Endothelial cell of umbilical vein (primary cell): ENCODE measurements around the gene ZDHHC14. TPM values are rescaled to one million over a fixed set of nuclear protein-coding genes. Genes with fewer than 3 reads are reported as not detected.
A peak's percentile ranks its signal among the peaks of the same experiment; 100 is the strongest.

ENCODE experiments used
- BruUV-seq: library from RNA; stranded (reverse); fragments of 400-500 nt; replicated peaks from 2 replicates; lab custom pipeline; 2021; lab: Mats Ljungman, UMichigan
- CTCF ChIA-PET: fragments of 300-600, 350-600 bp; sonication (Branson Sonifier 250); formaldehyde crosslinking; loops from one replicate; lab custom pipeline; 2021; ENCODE audit warnings: antibody characterized with exemption, inconsistent platforms; lab: Charles Lee
- POLR2A ChIA-PET: fragments of 300-600, 350-600 bp; sonication (Branson Sonifier 250); formaldehyde crosslinking; loops from one replicate; lab custom pipeline; 2021; ENCODE audit warnings: antibody characterized with exemption, inconsistent platforms; lab: Charles Lee
- DNase-seq: peaks from one replicate; pipeline ENCODE4 v3.0.0-alpha.2; 2011; ENCODE audit warnings: low read depth, low spot score
- FAIRE-seq: peaks from 2 replicates; lab custom pipeline; 2011; peaks lifted over from hg19 to GRCh38; lab: Jason Lieb, UNC
- H2AFZ ChIP-seq: 2 replicates; pipeline ENCODE4 v1.6.0; 2012; ENCODE audit warnings: low read depth, low read length, control low read depth, inconsistent platforms
- H3K27ac ChIP-seq: 2 replicates; pipeline ENCODE4 v1.5.1; 2011; ENCODE audit warnings: low read depth, mild to moderate bottlenecking, control low read depth, low read length, moderate library complexity; ENCODE audit not compliant: insufficient read depth
- H3K27me3 ChIP-seq, 2 experiments: 2 replicates each; pipeline versions ENCODE4 v1.6.0 to v1.6.1; 2011; ENCODE audit warnings: low read length in 2 of 2, mixed read lengths in 1 of 2; ENCODE audit not compliant: control insufficient read depth in 2 of 2, insufficient read depth in 2 of 2
- H3K36me3 ChIP-seq, 2 experiments: 2 replicates in 1 of 2; 3 replicates in 1 of 2; pipeline ENCODE4 v1.5.1; 2011; ENCODE audit warnings: low read length in 2 of 2, mild to moderate bottlenecking in 1 of 2, moderate library complexity in 1 of 2; ENCODE audit not compliant: control insufficient read depth in 2 of 2, insufficient read depth in 2 of 2; ENCODE audit errors: extremely low read depth in 1 of 2
- H3K4me1 ChIP-seq: 3 replicates; pipeline ENCODE4 v1.5.1; 2011; ENCODE audit warnings: mild to moderate bottlenecking, low read length; ENCODE audit not compliant: control insufficient read depth, insufficient read depth; ENCODE audit errors: extremely low read depth
- H3K4me2 ChIP-seq: 2 replicates; pipeline ENCODE4 v1.6.1; 2011; ENCODE audit warnings: low read length, control low read depth, mixed read lengths; ENCODE audit not compliant: insufficient read depth
- H3K4me3 ChIP-seq, 3 experiments: fragments of 200-600 bp in 1 of 3; sonication (generic), shearing (Covaris generic) in 1 of 3; replicated peaks in 1 of 3; 2 replicates each; pipeline ENCODE4 v1.5.1; 2011 to 2016; ENCODE audit warnings: control low read depth in 3 of 3, low read length in 3 of 3, mild to moderate bottlenecking in 2 of 3, inconsistent platforms in 1 of 3, low read depth in 1 of 3, moderate library complexity in 1 of 3; ENCODE audit not compliant: insufficient read depth in 1 of 3
- H3K79me2 ChIP-seq: 2 replicates; pipeline ENCODE4 v1.6.0; 2012; ENCODE audit warnings: low read length, inconsistent platforms; ENCODE audit not compliant: control insufficient read depth, insufficient read depth
- H3K9ac ChIP-seq: replicated peaks from 2 replicates; pipeline ENCODE3; 2011; ENCODE audit warnings: low read length, control low read depth; ENCODE audit not compliant: insufficient read depth; ENCODE audit errors: extremely low read depth
- H3K9me1 ChIP-seq: replicated peaks from 3 replicates; pipeline ENCODE4 v1.6.0; 2011; ENCODE audit warnings: mild to moderate bottlenecking, low read length; ENCODE audit not compliant: control insufficient read depth, insufficient read depth; ENCODE audit errors: extremely low read depth
- H3K9me3 ChIP-seq: replicated peaks from 2 replicates; pipeline ENCODE4 v1.5.1; 2012; ENCODE audit warnings: low read length, inconsistent platforms; ENCODE audit not compliant: control insufficient read depth, insufficient read depth
- H4K20me1 ChIP-seq: replicated peaks from 2 replicates; pipeline ENCODE3; 2011; ENCODE audit warnings: mild to moderate bottlenecking, low read length; ENCODE audit not compliant: control insufficient read depth, insufficient read depth; ENCODE audit errors: extremely low read depth
- CTCF ChIP-seq, 2 donors: IDR thresholded peaks; 1 replicate in 1 of 2; 2 replicates in 1 of 2; pipeline ENCODE4 v1.5.1; 2011; ENCODE audit warnings: low read length in 2 of 2, mild to moderate bottlenecking in 2 of 2, moderate library complexity in 2 of 2, control low read depth in 1 of 2, inconsistent platforms in 1 of 2, low read depth in 1 of 2; ENCODE audit not compliant: insufficient read depth in 1 of 2; ENCODE audit errors: extremely low read depth in 1 of 2
- EZH2 ChIP-seq: IDR thresholded peaks from 2 replicates; pipeline ENCODE4 v1.6.1; 2012; ENCODE audit warnings: borderline replicate concordance, low read depth, mild to moderate bottlenecking, moderate library complexity, low read length, inconsistent platforms; ENCODE audit not compliant: severe bottlenecking
- FOS ChIP-seq: IDR thresholded peaks from 2 replicates; pipeline ENCODE4 v1.6.1; 2011; ENCODE audit warnings: mild to moderate bottlenecking, low read length, moderate library complexity, borderline replicate concordance; ENCODE audit not compliant: insufficient read depth
- GATA2 ChIP-seq: IDR thresholded peaks from 2 replicates; pipeline ENCODE4 v1.7.0; 2011; ENCODE audit warnings: low read depth, mild to moderate bottlenecking, moderate library complexity, mixed read lengths, low read length; ENCODE audit not compliant: insufficient read length, insufficient read depth
- JUN ChIP-seq: IDR thresholded peaks from 2 replicates; pipeline ENCODE4 v1.6.1; 2011; ENCODE audit warnings: borderline replicate concordance, low read depth; ENCODE audit not compliant: insufficient read length, insufficient read depth
- MAX ChIP-seq: IDR thresholded peaks from 2 replicates; pipeline ENCODE4 v1.6.1; 2011; ENCODE audit not compliant: insufficient read depth, insufficient read length
- MYC ChIP-seq: IDR thresholded peaks from one replicate; pipeline ENCODE4 v1.6.1; 2011; ENCODE audit warnings: mild to moderate bottlenecking, low read depth, low read length
- POLR2A ChIP-seq: IDR thresholded peaks from 2 replicates; pipeline ENCODE4 v1.6.1; 2012; ENCODE audit warnings: low read depth, mild to moderate bottlenecking, control low read depth, low read length
- POLR2AphosphoS5 ChIP-seq: IDR thresholded peaks from 2 replicates; pipeline ENCODE4 v1.6.1; 2012; ENCODE audit warnings: low read depth, mild to moderate bottlenecking, control low read depth, low read length, moderate library complexity; ENCODE audit not compliant: insufficient read depth
- dilution Hi-C: fragments of 300-500 bp; cut with MboI; formaldehyde crosslinking; loops from one replicate; pipeline ENCODE4 v1.15.0; 2019; ENCODE audit warnings: low sequenced_read_pairs; ENCODE audit not compliant: extremely low pct_ligation_motif_present
- intact Hi-C: fragments of 100-400 bp; cut with micrococcal nuclease; formaldehyde crosslinking; loops from one replicate; pipeline ENCODE4 v1.10.0; 2022
- polyA plus RNA-seq, 4 experiments: library from polyadenylated mRNA; depleted of rRNA in 3 of 4; stranded (reverse) in 3 of 4; unstranded in 1 of 4; fragments of >200 nt; gene quantifications; 2 replicates each; pipeline versions ENCODE4 v1.2.1 to v1.2.3, GENCODE V29; 2011 to 2012; ENCODE audit warnings: missing spikeins in 1 of 4
- total RNA-seq: library from RNA; stranded (reverse); gene quantifications from 2 replicates; pipeline ENCODE4 v1.2.3, GENCODE V29; 2021

Gene ZDHHC14
- total and polyA plus RNA-seq, 2 donors (not counting 3 experiments of a cell fraction or from before 2014, with no cell fraction given) = 23.0 to 25.6 TPM

GRCh38 chr6:157454762-157455714 lies 74.0 kb downstream of the ZDHHC14 start:
- DNase-seq = peak; percentile 15
- Histone ChIP-seq H3K9ac (no peak overlapping the region), H2AFZ (peak overlapping the region; percentile 58), H3K4me2 (peak overlapping the region; percentile 55), H4K20me1 (no peaks in the 10 kb centered on the region), H3K79me2 (no peaks in the 10 kb centered on the region), H3K36me3 (no peaks in the 10 kb centered on the region), H3K27ac (no peak overlapping the region), H3K4me3 (no peak overlapping the region), H3K4me1 (peaks cover 16% of the 10 kb centered on the region), H3K9me3 (no peaks in the 10 kb centered on the region), H3K27me3 (no peaks in the 10 kb centered on the region), H3K9me1 (no peaks in the 10 kb centered on the region)
- CTCF ChIA-PET = interaction anchor here (1.3 kb wide), 1 partner anchor 10 kb away, joined by 5 read pairs; no protein-coding TSS in a partner anchor
- dilution Hi-C loops (no loop called here), intact Hi-C loops (no loop called here)
- no TSS peak for BruUV-seq
- TF ChIP-seq EZH2 (no peak), MYC (no peak), JUN (no peak), POLR2AphosphoS5 (no peak), MAX (no peak), POLR2A (no peak), FOS (no peak), CTCF (IDR thresholded peaks at IDR 0.05; ENCODE audit: extremely low read depth in 1 of 2, insufficient read depth in 1 of 2, low read depth in 1 of 2, low read length in 2 of 2) (no peak), GATA2 (no peak)
- POLR2A ChIA-PET = no interaction called here
- FAIRE-seq = peak; percentile 69
